ENCODE results near the gene YWHAG. TPM values are rescaled to one million over a fixed set of nuclear protein-coding genes. Genes with fewer than 3 reads are reported as not detected.
"Not testable (repeated sequence)": the region's sequence is repeated elsewhere in the genome, so short reads cannot be mapped to it uniquely, and the experiment has no call there.

The YWHAG gene
- 86.9 TPM for total RNA-seq

- peak; percentile 90 for ATAC-seq
Measured at GRCh38 chr7:76358481-76359110, at the start of gene YWHAG. TSS of gene YWHAG (minus strand) at chr7:76358991. CDS start at chr7:76358808, 183 bp downstream.

- ATAC-seq = no peak
Measured at GRCh38 chr7:76408121-76408560, 49.4 kb upstream of the YWHAG start.

- ATAC-seq = no peak
Measured at GRCh38 chr7:76407718-76408117, 48.9 kb upstream of the YWHAG start.

- ATAC-seq = no peak
Measured at GRCh38 chr7:76405738-76406137, 46.9 kb upstream of the YWHAG start.

- ATAC-seq = no peak
Measured at GRCh38 chr7:76403780-76404494, 45.1 kb upstream of the YWHAG start.

DNA sequence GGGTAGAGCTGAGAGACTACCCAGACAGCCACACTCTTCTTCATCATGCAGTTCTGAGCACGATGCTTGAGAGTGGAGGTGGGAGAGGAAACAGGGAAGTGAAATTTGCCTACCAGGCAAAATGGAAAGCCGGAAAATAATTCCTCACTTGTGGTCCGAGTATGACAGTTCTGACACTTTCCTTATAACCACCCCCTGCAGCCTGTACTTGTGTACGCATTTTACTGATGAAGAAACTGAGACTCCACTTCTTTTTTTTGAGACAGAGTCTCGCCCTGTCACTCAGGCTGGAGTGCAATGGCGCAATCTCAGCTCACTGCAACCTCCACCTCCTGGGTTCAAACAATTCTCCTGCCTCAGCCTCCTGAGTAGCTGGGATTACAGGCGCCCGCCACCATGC is 44.3 kb upstream of the YWHAG start:
- not testable (repeated sequence) for ATAC-seq

GRCh38 chr7:76400248-76400647 is 41.5 kb upstream of the YWHAG start:
- no peak for ATAC-seq

DNA sequence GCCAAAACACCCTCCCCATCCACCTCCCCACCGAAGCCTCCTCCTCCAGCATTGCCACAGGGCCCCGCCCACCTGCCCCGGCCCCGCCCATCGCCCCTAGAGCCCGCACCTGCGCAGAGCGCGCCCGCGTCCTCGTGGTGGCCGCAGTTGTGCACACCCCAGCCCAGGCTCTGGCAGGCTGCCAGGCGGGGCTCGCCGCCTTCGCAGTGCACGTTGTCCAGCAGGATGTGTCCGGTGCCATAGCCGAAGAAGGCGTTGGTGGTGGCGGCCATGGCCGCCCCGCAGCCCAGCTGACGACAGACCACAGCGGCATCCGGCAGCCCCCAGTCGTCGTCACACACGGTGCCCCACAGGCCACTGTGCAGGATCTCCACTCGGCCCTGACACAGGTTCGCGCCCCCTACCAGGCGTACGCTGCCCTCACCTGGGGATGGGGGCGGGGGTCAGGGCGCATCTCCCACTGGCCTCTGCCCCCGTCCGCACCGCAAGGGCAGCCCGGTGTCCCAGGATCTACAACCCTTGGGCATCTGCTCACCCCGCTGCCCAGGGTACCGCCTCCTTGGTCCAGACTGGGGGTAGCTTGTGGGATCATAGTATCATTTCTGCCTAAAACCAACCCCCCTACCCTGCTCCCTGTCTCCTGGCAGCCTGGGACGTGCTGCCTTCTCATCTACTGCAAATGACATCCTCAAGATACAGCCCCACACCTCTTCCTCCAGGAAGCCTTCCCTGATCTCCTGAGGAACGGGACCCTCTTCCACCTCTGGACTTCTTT is 38.8 kb upstream of the YWHAG start:
- ATAC-seq = peak; percentile 58

DNA sequence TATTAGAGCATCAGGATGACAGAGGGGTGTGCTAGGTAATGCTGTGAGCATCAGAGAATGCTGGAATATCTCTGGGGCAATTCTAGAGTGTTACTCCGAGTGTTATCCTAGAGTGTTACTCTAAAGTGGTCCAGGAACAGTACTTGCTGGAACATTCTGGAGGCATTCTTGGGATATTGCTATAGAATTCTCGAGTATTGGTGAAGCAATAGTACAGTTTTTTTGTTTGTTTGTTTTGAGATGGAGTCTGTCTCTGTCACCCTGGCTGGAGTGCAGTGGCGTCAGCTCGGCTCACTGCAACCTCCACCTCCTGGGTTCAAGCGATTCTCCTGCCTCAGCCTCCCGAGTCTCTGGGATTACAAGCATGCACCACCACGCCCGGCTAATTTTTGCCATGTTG is 38.1 kb upstream of the YWHAG start:
- ATAC-seq = no peak

DNA sequence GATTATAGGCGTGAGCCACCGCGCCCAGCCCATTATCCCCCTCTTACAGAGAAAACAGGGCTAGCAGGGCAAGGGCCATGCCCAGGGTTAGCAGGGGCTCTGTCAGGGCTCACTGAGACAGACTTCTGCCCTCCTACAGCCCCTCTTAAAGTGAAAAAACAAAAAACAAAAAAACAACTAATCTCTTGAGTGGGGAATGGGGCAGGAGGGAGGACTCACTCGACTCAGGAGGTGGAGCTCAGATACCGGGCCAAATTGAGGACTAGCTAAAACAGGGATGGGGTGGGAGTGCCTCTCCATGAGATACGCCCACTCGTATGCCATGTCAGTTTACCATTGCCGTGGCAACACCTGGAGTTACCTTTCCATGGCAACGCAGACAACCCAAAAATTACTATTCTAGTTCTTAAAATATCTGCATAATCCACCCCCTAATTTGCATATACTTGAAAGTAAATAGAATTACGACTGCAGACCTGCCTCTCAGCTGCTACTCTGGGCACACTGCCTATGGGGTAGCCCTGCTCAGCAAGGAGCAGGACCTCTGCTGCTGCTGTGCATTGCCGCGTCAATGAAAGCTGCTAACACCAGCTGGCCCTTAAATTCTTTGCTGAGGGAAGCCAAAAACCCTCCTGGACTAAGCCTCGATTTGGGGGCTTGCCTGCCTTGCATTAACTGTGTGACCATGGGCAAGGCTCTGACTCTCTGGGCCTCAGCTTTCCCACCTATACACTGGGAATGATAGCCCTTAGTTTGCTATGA is 37.4 kb upstream of the YWHAG start:
- no peak for ATAC-seq

DNA sequence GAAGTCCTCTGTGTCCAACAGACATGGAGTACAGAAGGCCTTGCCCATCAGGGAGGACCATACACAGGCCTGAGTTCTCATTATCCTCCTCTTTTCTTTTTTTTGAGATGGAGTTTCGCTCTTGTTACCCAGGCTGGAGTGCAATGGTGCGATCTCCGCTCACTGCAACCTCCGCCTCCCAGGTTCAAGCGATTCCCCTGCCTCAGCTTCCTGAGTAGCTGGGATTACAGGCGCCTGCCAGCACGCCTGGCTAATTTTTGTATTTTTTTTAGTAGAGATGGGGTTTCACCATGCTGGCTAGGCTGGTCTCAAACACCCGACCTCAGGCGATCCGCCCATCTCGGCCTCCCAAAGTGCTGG is 36.8 kb upstream of the YWHAG start:
- not testable (repeated sequence) for ATAC-seq

GRCh38 chr7:76394957-76395356 is 36.2 kb upstream of the YWHAG start:
- ATAC-seq = no peak

DNA sequence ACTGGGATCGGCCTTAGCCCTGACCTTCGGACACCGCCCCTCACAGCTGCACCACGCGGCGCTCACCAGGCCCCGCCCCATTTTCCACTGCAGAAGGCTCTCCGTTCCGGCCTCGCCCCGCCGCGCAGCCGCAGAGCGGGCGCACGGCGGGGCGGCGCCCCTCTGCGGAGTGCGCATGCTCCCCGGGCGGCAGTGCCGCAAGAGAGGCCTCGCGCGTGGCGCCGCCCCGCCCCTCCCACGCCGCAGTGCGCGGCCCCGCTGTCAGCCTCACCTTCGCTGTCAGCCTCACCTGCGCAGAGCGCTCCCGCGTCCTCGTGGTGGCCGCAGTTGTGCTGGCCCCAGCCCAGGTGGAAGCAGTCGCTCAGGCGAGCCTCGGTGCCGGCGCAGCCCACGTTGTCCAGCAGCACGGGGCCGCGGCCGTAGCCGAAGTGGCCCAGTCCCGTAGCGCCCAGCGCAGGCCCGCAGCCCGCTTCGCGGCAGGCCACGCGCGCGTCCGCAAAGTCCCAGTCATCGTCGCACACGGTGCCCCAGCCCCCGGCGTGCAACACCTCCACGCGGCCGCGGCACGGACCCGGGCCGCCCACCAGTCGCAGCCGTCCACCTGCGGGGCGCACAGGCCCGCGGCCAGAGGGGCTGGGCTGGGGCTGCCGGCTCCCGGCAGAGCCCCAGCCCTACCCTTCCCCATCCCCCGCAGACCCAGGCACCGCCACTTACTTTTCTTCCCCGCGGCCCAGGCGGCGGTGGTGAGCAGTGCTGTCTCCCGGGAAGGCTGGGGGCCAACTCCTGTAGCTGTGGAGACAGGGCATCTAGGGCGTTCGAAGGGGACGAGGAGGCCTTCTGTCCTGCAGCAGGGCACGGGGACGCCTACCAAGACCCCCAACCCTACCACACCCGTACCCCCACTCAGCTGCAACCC is 34.6 kb upstream of the YWHAG start:
- peak; percentile 94 for ATAC-seq

GRCh38 chr7:76392531-76393115 is 33.8 kb upstream of the YWHAG start:
- no peak for ATAC-seq

- ATAC-seq = no peak
Measured at GRCh38 chr7:76390092-76390491, 31.3 kb upstream of the YWHAG start.

GRCh38 chr7:76387789-76388188 is 29.0 kb upstream of the YWHAG start:
- not testable (repeated sequence) for ATAC-seq

DNA sequence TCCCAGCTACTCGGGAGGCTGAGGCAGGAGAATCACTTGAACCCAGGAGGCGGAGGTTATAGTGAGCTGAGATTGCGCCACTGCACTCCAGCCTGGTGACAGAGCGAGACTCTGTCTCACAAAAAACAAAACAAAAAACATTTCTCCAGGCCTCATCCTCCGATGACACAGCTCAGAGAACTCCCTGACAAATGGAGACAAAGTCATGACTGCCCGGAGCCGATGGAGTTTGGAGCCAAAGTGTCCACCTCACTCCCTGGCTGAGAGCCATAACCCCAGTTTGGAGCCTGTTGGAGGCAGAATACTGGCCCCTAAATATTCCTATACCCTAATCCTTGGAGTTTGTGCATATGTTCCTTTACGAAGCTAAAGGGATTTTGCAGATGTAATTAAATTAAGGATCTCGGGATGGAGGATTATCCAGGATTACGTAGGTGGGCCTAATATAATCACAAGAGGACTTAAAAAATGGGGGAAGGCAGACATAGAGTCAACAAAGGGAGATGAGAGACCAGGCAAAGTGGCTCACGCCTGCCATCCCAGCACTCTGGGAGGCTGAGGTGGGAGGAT is 28.0 kb upstream of the YWHAG start:
- ATAC-seq = no peak

DNA sequence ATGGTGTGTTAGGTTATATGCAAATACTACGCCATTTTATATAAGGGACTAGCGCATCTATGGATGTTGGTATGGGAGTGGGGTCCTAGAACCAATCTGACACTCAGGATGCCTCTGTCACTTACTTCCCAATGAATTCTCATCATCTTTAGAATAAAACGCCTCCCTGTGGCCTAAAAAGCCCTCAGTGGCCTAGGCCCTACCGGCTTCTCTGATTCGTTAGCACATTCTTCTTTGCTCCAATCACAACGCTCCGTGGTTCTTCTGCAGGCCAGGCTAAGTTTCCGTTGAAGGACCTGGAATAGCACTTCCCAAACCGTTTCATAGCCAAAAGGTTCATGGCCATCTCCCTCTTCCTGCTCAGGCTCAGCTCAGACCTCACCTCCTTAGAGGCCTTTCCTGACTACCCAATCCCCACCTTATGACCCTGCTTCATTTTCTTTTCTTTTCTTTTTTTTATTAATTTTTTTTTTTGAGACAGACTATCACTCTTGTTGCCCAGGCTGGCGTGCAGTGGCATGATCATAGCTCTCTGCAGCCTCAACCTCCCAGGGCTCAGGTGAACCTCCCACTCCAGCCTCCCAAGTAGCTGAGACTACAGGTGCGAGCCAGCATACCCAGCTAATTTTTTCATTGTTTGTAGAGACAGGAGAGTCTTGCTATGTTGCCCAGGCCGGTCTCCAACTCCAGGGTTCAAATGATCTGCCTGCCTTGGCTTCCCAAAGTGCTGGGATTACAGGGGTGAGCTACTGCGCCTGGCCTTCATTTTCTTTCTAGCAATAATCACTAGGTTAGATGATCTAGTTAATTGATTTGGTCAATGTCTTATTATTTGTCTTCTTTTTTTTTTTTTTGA is 24.5 kb upstream of the YWHAG start:
- no peak for ATAC-seq

DNA sequence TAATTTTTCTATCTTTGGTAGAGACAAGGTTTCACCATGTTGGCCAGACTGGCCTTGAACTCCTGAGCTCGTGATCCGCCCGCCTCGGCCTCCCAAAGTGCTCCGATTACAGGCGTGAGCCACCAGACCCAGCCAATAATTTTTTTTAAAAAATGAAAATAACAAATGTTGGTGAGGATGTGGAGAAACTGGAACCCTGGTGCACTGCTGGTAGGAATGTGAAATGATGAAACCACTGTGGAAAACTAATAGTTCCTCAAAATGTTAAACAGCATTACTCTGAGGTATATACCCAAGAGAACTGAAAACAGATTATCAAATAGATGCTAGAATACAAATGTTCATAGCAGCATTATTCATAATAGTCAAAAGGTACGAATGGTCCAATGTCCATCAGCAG is 23.0 kb upstream of the YWHAG start:
- ATAC-seq = no peak

- no peak for ATAC-seq
Measured at GRCh38 chr7:76380623-76380966, 21.8 kb upstream of the YWHAG start.
